ENCODE results near the gene NABP1.

Gene NABP1

DNA sequence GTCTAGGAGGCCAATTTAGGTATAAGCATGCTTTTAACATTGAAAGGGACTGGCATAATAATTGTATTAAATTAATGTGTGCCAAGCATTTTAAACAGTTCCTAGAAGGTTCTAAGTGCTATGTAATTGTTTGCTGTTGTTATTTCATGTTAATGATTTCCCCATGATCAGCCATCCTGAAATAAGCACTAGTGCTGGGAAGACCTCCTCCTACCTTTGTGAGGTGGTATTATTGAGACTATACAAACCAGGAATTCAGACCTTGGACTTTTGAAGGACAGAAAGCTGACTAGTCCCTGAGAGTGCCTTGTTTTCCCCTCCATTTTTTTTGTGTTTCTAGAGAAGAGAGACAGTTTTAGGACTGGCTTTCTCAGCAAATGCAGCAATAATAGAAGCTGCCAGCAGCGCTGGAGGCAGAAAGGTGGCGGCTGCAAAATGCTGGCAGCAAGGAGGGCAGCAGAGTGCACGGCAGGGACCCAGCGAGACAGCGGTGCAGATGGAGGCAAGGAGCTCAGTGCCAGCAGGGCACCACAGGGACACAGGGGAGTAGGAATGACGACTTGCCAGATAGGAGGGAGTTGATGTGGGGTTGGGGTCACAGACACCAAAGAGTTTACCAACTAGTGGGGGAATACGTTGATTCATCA, 25.3 kb downstream of the NABP1 start:
- DNase-seq (ENCODE audit: low read depth in 1 of 2, low spot score in 1 of 2) = no peak

DNA sequence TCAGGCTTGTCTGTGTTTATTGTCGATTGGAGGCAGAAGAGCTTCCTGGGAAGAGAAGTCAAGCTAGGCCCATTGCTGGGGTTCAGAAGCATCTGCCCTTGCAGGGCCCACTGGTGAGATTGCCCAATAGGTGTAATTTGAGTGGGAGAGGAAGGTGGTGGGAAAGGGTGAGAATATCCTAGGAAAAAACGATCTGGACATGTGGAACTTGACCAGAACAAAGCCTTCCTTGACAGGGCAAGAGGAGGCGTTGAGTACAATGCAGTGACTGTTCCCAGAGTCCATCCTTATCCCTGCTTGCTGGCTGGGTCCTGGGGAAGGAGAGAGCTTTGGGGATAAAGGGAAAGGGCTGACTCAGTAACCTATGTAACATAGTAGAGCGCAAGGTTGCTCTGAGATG, 27.1 kb downstream of the NABP1 start:
- no peak for DNase-seq (ENCODE audit: low read depth in 1 of 2, low spot score in 1 of 2)

DNA sequence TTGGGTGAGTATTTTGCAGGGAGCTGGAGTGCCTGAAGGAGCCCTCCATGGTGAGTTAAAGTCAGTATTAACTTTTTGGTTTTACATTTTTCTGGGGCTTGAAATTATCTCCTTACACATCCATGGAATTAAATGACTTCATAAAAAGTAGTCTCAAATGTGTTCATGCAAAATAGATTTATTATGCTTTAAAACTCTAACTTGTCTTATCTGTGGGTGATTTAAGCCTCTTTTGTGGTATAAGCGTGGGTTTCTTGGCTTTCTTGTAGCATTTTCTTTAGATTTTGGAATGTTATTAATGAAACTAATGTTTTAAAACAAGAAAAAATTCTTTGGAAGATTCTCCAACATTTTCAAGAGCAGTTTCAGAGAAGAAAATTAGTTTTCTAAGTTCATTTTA, 27.8 kb downstream of the NABP1 start:
- DNase-seq (ENCODE audit: low read depth in 1 of 2, low spot score in 1 of 2) = no peak

DNA sequence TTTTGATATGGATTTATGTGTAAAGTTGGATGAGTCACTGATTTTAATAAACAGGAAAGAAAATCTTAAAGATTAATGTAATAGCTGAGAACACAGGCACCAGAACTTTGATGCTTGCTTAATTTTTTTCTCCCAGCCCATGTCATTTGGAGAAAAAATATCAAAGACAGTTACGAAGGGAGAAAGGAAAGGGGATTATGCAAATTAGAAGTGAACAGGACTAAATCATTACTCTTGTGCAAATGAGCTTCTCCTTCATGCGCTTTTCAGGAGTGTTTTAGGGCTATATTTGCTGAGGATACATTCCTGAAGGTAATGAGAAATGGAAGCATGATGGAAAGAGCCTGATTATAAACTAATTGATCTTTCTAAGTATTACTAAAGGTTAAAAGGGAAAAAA, 28.9 kb downstream of the NABP1 start:
- DNase-seq (ENCODE audit: low read depth in 1 of 2, low spot score in 1 of 2) = no peak

DNA sequence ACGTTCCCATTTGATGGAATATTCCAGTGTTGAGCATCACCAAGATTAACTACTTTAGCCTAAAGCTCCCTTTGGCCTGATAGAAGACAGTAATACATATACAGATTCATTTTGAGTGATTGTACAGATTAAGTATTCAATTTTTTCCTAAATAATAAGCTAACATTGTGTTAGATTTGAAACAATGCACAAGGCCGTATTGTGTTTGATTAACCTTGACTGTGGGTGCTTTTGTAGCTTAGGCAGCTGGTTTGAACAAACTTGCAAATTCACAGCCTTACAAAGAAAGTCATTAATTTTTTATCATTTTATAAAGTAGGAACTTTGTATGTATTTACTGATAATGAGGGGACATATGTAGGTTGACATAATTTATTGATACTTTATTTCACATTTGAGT, 29.6 kb downstream of the NABP1 start:
- DNase-seq (ENCODE audit: low read depth in 1 of 2, low spot score in 1 of 2) = no peak

DNA sequence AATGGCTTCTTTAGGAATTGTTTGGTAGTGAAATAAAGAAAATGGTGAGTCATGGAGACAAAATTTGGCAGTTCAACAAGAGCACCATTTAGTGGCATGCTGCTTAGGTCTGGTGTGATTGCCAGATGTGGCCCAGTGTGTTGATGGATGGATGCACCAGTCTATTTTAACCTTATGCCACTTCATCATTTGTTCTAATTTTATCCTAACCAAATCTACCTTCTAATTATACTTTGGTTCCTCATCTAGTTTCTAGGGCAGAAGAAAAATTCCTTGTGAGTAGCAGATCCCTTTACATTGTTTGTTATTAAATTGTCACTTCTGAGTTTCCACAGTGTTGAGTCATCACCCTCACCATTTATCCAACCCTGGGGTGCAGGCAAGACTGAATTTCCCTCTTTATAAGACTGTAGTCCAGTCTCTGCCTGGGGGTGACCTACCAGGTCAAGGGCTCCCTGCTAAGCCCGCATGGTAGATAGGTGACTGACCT, 32.5 kb downstream of the NABP1 start:
- no peak for DNase-seq (ENCODE audit: low read depth in 1 of 2, low spot score in 1 of 2)

DNA sequence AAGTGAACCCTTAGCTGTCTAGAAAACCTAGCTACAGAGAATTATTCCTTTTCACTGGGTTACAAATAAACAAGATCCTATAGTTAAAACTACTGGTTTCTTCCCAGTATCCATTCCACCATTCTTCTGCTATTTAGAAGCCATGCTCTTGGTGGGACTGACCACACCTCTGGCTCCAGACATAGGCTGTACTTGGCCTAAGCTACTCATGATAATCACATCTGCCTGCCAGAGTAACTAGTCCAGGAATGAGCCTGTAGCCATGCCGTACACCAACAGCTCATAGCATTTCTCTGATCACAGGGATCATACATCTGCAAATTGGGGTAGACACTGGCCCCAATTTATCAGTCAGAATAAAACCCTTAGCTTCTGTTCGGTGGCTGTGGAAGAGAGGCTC, 33.7 kb downstream of the NABP1 start:
- DNase-seq (ENCODE audit: low read depth in 1 of 2, low spot score in 1 of 2) = no peak

DNA sequence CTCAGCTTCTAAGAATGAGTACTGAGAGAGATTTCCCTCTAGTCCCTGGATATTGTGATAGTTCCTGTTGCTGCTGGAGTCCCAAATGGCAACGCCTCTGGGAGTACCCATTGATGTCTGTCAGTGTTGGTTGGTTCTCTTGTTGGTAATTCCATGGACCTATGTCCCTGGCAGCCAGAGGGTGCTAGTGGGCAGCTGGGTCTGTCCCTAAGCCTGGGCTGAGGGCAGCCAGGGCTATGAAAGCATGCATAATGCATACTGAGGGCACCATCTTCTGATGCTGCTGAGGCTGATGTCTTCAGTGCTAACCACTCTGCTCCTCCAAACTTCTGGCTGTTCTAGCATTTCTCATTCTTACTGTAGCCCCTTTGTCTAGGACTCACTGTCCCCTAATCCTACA, 35.9 kb downstream of the NABP1 start:
- no peak for DNase-seq (ENCODE audit: low read depth in 1 of 2, low spot score in 1 of 2)

DNA sequence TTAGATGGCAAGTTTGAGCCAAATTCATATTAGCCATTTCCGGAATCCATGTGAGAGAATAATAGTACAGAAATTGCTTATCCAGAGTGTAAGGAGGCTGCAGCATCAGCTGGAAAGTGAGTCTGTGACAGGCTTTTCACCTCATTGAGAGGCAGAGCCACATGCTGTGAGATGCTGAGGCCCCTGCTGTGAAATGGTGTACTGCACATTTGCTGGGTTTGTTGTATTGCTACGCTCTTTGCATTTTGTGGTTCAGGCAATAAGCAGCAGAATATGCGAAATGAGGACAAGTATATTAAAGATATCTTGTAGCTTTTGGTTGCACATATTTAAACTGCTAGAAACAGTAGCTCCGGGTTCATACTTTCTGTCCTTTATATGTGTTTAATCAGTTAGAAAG, 37.0 kb downstream of the NABP1 start:
- DNase-seq (ENCODE audit: low read depth in 1 of 2, low spot score in 1 of 2) = no peak

DNA sequence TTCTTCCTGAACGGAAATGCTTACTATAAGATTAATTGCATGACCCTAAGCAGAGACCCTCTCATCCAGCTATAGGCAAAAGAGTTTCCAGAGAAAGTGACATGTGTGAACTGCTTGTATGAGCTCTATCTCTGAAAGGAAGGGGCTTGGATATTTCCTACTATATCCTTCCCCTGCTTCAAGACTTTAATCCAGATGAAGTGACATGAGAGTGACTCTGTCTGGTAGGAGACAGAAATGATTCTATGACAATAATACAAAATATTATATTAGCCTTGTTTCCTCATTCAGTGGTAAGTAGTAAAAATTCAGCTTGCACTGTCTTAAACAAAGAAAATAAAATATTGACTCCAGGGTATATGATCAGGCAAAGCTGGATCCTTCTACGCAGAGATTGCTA, 37.5 kb downstream of the NABP1 start:
- DNase-seq (ENCODE audit: low read depth in 1 of 2, low spot score in 1 of 2) = no peak

DNA sequence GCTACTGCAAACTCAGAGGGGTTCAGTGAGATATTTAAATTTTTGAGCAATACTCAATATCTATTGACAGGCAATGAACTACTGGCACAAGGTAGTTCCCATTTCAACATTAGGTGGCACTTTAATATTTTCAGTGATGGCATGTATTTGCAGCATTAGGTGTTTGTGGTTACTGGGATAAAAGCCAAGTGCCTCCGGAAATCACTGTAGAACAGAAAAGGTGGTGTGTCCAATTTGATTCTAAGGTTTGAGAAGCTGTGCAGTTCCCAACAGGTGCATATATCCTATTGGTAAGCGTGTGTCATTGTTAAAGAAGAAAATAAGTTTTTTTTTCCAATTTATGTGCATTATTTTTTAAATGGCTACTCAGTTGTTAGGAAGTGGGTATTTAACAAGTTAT, 41.3 kb downstream of the NABP1 start:
- no peak for DNase-seq (ENCODE audit: low read depth in 1 of 2, low spot score in 1 of 2)

DNA sequence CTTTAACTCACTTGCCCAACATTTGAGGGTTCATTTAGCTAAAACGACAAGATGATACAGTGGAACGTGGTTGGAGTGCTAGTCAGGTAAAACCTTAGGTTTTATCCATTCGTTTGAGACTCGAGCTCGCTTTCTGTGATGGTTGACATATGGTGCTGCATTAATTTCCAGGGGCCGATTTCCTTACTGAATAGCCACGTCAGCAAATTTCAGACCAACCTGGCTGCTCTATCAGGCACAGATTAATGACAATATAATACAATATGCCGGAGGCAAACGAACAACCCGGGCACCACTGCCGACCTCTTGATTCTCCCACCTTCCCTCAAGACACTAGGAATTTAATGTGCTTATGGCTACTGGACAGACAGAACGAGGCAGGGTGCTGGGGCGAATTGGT, 42.0 kb downstream of the NABP1 start:
- DNase-seq (ENCODE audit: low read depth in 1 of 2, low spot score in 1 of 2) = no peak

DNA sequence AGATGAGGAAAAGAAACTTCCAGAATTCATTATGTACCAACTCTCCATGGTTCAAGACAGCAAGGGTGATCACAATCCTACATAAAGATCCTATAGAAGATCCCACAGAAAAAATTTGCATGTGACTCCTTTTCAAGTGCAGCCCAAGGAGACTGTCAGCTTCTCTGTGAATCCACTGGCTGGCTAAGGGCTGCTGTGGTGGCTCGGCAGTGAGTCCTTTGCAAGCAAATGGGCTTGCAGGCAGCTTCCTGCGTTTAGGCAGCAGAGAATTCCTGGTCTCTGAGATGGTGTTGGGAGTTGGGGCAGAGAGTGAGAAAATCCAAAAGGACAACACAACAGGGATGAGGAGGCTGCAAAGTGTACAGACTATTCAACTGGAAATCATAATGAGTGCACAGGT, 43.4 kb downstream of the NABP1 start:
- DNase-seq (ENCODE audit: low read depth in 1 of 2, low spot score in 1 of 2) = no peak

DNA sequence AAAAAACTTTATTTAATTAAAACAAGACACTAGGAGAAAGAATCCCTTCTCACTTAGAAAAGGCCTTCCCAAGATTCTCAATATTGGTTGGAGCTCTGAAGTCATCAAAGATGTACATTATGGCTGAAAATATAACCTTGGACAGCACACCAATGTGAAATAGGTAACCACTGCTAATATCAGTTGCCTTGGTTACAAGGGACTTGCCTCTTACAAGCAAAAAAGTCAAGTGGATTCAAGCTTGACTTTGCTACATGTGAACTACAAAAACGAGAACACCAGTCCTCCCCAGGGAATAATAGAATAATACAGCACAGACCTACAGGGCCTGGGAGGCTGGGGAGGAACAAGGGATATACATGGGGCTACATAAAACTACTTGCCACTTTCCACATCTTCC, 46.1 kb downstream of the NABP1 start:
- no peak for DNase-seq (ENCODE audit: low read depth in 1 of 2, low spot score in 1 of 2)

DNA sequence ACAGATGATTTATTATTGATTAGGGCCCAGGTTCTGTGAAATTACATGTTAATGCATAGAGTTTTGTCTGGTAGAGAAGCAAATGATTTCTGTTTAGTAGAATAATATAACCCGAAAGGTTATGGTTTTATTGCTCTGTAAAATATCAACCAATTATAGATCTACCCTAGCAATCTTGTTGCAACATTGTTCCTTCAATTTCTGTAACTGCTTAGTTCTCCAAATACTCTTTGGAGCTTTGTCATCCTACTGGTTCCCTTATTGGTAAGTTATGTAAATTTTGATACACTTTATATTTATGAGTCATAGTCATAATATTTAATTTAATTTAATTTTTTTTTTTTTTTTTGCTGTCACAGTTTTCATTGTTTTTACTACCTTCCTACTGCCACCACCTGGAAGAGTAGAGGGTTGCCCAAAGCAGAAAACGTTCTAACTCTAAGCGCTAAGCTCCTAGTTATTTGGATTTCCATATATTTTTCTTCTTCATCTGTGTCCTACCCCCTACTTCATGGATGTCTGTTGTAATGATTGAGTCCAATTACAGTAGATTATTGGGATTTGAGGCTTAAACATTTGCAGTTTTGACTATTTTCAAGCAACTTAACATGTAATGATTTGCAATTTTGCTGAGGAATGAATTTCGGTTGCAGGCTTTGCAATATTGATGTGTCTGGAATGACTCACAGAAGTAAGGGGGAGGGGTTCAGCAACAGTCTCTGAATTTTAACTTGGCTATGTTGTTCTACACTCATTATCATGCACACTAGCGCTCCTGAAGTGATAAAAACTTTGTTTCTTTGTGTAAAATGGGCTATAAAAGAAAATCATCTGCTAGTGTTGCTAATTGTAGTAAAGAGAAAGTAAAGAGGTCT, 51.1 kb downstream of the NABP1 start:
- no peak for DNase-seq (ENCODE audit: low read depth in 1 of 2, low spot score in 1 of 2)

DNA sequence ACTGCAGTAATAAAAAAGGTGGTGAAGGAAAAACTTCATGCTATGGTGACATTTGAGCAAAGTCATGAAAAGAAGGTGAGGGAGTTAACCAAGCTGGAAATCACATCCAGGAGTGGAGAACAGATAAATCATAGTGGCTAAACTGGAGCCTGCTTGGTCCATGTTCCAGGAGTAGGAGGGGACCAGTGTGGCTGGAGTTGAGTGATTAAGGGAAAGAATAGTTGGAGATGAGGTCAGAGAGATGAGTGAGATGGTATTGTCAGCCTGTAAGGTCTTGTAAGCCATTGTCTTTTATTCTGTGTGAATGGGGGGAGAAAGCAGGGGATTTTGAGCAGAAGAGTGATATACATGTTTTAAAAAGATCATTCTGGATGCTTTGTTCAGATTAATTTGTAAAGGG, 52.3 kb downstream of the NABP1 start:
- DNase-seq (ENCODE audit: low read depth in 1 of 2, low spot score in 1 of 2) = no peak
